ENCODE measurements around the gene NMUR1. TPM values are rescaled to one million over a fixed set of nuclear protein-coding genes. Genes with fewer than 3 reads are reported as not detected.

Gene NMUR1
- total RNA-seq, 1 donor from 2014 or later, result not detected

DNA sequence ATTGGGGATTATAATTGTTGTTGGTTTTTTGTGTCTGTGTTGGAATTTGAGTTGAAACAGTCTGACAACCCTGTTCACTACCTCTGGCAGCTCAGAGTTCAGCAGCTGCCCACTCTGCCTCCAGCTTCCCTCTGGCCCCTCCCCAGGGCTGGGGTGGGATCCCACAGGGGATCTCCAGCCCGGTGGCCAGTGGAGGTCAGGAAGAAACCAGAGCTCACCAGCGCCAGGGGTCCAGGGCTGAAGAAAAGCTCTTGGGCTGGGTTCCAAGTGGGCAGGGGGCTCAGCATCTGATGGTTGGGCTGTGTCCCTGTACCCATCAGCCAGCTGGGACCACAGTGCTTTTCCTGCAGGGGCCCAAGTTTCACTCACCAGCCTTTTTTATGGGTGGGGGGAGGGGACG lies 49.5 kb downstream of the NMUR1 start:
- Mint-ChIP-seq H3K27ac (ENCODE audit: unreplicated experiment) (no peak overlapping the region), H3K36me3 (ENCODE audit: low read depth, unreplicated experiment) (no peaks in the 10 kb centered on the region), H3K27me3 (ENCODE audit: unreplicated experiment) (no peaks in the 10 kb centered on the region), H3K4me3 (ENCODE audit: unreplicated experiment) (no peak overlapping the region), H3K9me3 (ENCODE audit: unreplicated experiment) (no peaks in the 10 kb centered on the region), H3K4me1 (ENCODE audit: unreplicated experiment) (peaks cover 5% of the 10 kb centered on the region)
- TF ChIP-seq, protein P1, sequence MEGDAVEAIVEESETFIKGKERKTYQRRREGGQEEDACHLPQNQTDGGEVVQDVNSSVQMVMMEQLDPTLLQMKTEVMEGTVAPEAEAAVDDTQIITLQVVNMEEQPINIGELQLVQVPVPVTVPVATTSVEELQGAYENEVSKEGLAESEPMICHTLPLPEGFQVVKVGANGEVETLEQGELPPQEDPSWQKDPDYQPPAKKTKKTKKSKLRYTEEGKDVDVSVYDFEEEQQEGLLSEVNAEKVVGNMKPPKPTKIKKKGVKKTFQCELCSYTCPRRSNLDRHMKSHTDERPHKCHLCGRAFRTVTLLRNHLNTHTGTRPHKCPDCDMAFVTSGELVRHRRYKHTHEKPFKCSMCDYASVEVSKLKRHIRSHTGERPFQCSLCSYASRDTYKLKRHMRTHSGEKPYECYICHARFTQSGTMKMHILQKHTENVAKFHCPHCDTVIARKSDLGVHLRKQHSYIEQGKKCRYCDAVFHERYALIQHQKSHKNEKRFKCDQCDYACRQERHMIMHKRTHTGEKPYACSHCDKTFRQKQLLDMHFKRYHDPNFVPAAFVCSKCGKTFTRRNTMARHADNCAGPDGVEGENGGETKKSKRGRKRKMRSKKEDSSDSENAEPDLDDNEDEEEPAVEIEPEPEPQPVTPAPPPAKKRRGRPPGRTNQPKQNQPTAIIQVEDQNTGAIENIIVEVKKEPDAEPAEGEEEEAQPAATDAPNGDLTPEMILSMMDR (IDR thresholded peaks at IDR 0.05; ENCODE audit: unreplicated experiment), result no peak
- DNase-seq (ENCODE audit: low spot score), result no peak

DNA sequence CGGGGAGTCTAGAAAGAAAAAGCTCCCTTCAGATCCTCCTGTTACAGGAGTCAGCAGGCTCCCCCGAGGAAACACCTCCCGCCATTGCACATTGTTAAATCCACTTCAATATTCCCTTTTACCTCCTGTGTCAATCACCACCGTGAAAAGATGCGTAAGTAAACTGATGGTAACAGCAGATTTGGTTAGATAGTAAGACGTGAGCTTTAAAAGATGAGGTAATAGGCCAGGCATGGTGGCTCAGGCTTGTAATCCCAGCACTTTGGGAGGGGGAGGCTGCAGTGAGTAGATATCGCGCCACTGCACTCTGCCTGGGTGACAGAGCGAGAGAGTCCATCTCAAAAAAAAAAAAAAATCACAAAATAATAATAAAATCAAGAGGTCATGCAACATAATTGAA lies 50.8 kb downstream of the NMUR1 start:
- TF ChIP-seq, protein P1 (IDR thresholded peaks at IDR 0.05; ENCODE audit: unreplicated experiment), result no peak
- H3K27me3 Mint-ChIP-seq (ENCODE audit: unreplicated experiment), result no peaks in the 10 kb centered on the region
- H3K4me3 Mint-ChIP-seq (ENCODE audit: unreplicated experiment), result no peak overlapping the region
- H3K9me3 Mint-ChIP-seq (ENCODE audit: unreplicated experiment), result no peaks in the 10 kb centered on the region
- DNase-seq (ENCODE audit: low spot score), result no peak
- no peaks in the 10 kb centered on the region for H3K36me3 Mint-ChIP-seq (ENCODE audit: low read depth, unreplicated experiment)
- peaks cover 5% of the 10 kb centered on the region for H3K4me1 Mint-ChIP-seq (ENCODE audit: unreplicated experiment)
- no peak overlapping the region for H3K27ac Mint-ChIP-seq (ENCODE audit: unreplicated experiment)

DNA sequence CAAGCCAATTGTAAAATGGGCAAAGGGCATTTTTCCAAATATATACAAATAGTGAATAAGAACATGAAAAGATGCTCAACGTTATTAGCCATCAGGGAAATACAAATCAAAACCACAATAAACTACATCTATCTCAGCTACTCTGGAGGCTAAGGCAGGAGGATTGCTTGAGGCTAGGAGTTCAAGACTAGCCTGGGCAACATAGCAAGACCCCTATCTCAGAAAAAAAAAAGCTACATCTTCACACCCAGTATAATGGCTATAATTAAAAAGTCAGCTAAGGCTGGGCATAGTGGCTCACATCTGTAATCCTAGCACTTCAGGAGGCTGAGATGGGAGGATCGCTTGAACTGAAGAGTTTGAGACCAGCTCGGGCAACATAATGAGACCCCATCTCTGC lies 53.3 kb downstream of the NMUR1 start:
- Mint-ChIP-seq H3K4me3 (ENCODE audit: unreplicated experiment) (no peak overlapping the region), H3K4me1 (ENCODE audit: unreplicated experiment) (peaks cover 4% of the 10 kb centered on the region), H3K27me3 (ENCODE audit: unreplicated experiment) (no peaks in the 10 kb centered on the region), H3K27ac (ENCODE audit: unreplicated experiment) (no peak overlapping the region), H3K36me3 (ENCODE audit: low read depth, unreplicated experiment) (no peaks in the 10 kb centered on the region), H3K9me3 (ENCODE audit: unreplicated experiment) (no peaks in the 10 kb centered on the region)
- TF ChIP-seq, protein P1 (IDR thresholded peaks at IDR 0.05; ENCODE audit: unreplicated experiment), result no peak
- no peak for DNase-seq (ENCODE audit: low spot score)

DNA sequence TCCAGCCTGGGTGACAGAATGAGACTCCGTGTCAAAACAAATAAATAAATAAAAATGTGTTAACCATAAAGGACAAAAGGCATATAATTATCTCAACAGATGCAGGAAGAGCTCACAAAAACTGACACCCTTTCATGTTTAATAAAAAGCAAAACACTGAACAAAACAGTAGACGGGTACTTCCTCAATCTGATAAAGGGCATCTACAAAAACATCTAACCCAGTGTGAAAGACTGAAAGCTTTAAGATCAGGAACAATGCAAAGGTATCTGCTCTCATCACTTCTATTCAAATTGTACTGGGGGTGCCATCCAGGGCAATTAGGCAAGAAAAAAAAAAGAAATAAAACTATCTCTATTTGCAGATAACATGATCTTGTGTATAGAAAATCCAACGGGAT lies 54.3 kb downstream of the NMUR1 start:
- H3K27me3 Mint-ChIP-seq (ENCODE audit: unreplicated experiment), result no peaks in the 10 kb centered on the region
- TF ChIP-seq, protein P1 (IDR thresholded peaks at IDR 0.05; ENCODE audit: unreplicated experiment), result no peak
- peaks cover 4% of the 10 kb centered on the region for H3K4me1 Mint-ChIP-seq (ENCODE audit: unreplicated experiment)
- no peak for DNase-seq (ENCODE audit: low spot score)
- no peaks in the 10 kb centered on the region for H3K9me3 Mint-ChIP-seq (ENCODE audit: unreplicated experiment)
- no peaks in the 10 kb centered on the region for H3K36me3 Mint-ChIP-seq (ENCODE audit: low read depth, unreplicated experiment)
- no peak overlapping the region for H3K4me3 Mint-ChIP-seq (ENCODE audit: unreplicated experiment)
- H3K27ac Mint-ChIP-seq (ENCODE audit: unreplicated experiment), result no peak overlapping the region

Other genes with a start within 250 kb of the NMUR1 start
- 5.3 TPM for gene B3GNT7, start 134.7 kb downstream of the NMUR1 start, total RNA-seq (ENCODE audit: unreplicated experiment)
- gene NCL, start 66.0 kb downstream of the NMUR1 start, total RNA-seq (ENCODE audit: unreplicated experiment), result 346 TPM
- not detected for gene TEX44, start 62.4 kb upstream of the NMUR1 start, total RNA-seq (ENCODE audit: unreplicated experiment)
- gene PTMA, start 178.1 kb upstream of the NMUR1 start, total RNA-seq (ENCODE audit: unreplicated experiment), result 592 TPM

All from endothelial cell (in vitro differentiated cells).